Caco-2 (cell line): ENCODE measurements around the gene ITPRIP. TPM values are rescaled to one million over a fixed set of nuclear protein-coding genes. Genes with fewer than 3 reads are reported as not detected.
A peak's percentile ranks its signal among the peaks of the same experiment; 100 is the strongest.

ENCODE experiments used
- BruUV-seq: library from RNA; stranded (reverse); fragments of 400-500 nt; replicated peaks from 2 replicates; lab custom pipeline; 2021; lab: Mats Ljungman, UMichigan
- CTCF ChIA-PET: fragments of 300-600 bp; sonication (Branson Sonifier 250); formaldehyde crosslinking; loops from one replicate; lab custom pipeline; 2022; ENCODE audit warnings: antibody characterized with exemption; lab: Charles Lee
- POLR2A ChIA-PET: fragments of 300-600 bp; sonication (Branson Sonifier 250); formaldehyde crosslinking; loops from one replicate; lab custom pipeline; 2022; ENCODE audit warnings: antibody characterized with exemption; lab: Charles Lee
- DNase-seq, 2 experiments: peaks; one replicate each; pipeline versions ENCODE4 v3.0.0 to v3.0.0-alpha.2; 2020 to 2022
- H3K27me3 ChIP-seq: replicated peaks from 2 replicates; pipeline ENCODE4 v1.6.0; 2011; ENCODE audit warnings: low read length; ENCODE audit not compliant: control insufficient read depth, insufficient read depth
- H3K36me3 ChIP-seq: 2 replicates; pipeline ENCODE4 v1.5.1; 2011; ENCODE audit warnings: low read length; ENCODE audit not compliant: control insufficient read depth, insufficient read depth
- H3K4me1 ChIP-seq: fragments of 250-450 bp; sonication (Bioruptor Pico); 2 replicates; pipeline ENCODE4 v1.5.1; 2020; ENCODE audit warnings: mild to moderate bottlenecking
- H3K4me3 ChIP-seq: 2 replicates; pipeline ENCODE4 v1.5.1; 2011; ENCODE audit warnings: low read depth, mild to moderate bottlenecking, control low read depth, low read length
- H3K9me3 ChIP-seq: fragments of 250-450 bp; sonication (Bioruptor Pico); 2 replicates; pipeline ENCODE4 v1.5.1; 2020; ENCODE audit warnings: mild to moderate bottlenecking, moderate library complexity
- H3K27ac Mint-ChIP-seq: one replicate; pipeline ENCODE4 v1.8.0; 2022; ENCODE audit warnings: mixed read lengths; ENCODE audit not compliant: unreplicated experiment
- H3K27me3 Mint-ChIP-seq: one replicate; pipeline ENCODE4 v1.8.0; 2022; ENCODE audit warnings: mixed read lengths; ENCODE audit not compliant: insufficient read depth, unreplicated experiment
- H3K36me3 Mint-ChIP-seq: one replicate; pipeline ENCODE4 v1.8.0; 2022; ENCODE audit warnings: mild to moderate bottlenecking, mixed read lengths; ENCODE audit not compliant: insufficient read depth, unreplicated experiment
- H3K4me1 Mint-ChIP-seq: one replicate; pipeline ENCODE4 v1.8.0; 2022; ENCODE audit warnings: low read depth, mixed read lengths; ENCODE audit not compliant: unreplicated experiment
- H3K4me3 Mint-ChIP-seq: one replicate; pipeline ENCODE4 v1.8.0; 2022; ENCODE audit warnings: mild to moderate bottlenecking, moderate library complexity, mixed read lengths; ENCODE audit not compliant: unreplicated experiment
- H3K9me3 Mint-ChIP-seq: one replicate; pipeline ENCODE4 v1.8.0; 2022; ENCODE audit warnings: mixed read lengths; ENCODE audit not compliant: unreplicated experiment
- intact Hi-C: fragments of 100-400 bp; cut with micrococcal nuclease; formaldehyde crosslinking; loops from one replicate; pipeline ENCODE4 v1.10.0; 2022; ENCODE audit not compliant: unreplicated experiment
- total RNA-seq: library from RNA; stranded (reverse); gene quantifications from 2 replicates; pipeline ENCODE4 v1.2.3, GENCODE V29; 2022
- TF ChIP-seq, protein P1 (sequence below), 2 experiments: fragments of 200-600 bp in 1 of 2; IDR thresholded peaks; 1 replicate in 1 of 2; 2 replicates in 1 of 2; pipeline versions ENCODE4 v1.5.1 to v1.8.0; 2011 to 2022; ENCODE audit warnings: antibody characterized with exemption in 1 of 2, control low read depth in 1 of 2, inconsistent platforms in 1 of 2, low read depth in 1 of 2, low read length in 1 of 2, mild to moderate bottlenecking in 1 of 2, moderate library complexity in 1 of 2; ENCODE audit not compliant: insufficient read depth in 1 of 2, severe bottlenecking in 1 of 2, unreplicated experiment in 1 of 2

Gene ITPRIP
- total RNA-seq, 1 experiment from 2014 or later: 3.1 TPM

DNA sequence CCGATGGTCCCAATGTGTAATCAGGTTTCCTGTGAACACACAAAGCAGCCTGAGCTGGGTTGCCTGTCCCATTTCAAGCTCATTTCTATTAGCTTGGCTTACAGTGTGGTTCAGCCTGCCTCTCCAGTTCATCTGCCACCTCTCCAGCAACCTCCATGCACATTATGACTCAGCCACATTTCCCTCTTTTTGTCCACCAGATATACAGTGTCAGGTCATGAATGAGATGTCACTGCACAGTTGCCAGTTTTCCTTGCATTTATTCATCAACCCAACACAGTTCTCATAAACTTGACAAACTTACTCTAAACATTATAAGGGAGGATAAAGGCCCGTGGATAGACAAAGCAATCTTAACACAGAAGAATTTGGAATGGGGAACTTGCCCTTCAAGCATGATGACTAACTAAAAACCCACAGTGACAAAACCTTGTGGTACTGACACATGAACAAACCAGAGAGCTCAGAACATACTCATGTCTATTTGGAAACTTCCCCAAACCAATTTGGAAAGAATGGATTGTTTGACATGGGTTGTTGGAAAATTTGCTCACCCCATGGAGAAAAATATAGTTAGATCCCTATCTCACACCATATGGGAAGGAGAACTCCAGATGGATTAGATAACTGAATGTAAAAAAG lies 12.9 kb upstream of the ITPRIP start:
- ChIA-PET CTCF (interaction anchor here (0.8 to 2.9 kb wide), 2 partner anchors 45 to 69 kb away, joined by 3 to 9 read pairs; no protein-coding TSS in a partner anchor), POLR2A (no interaction called here)
- Histone ChIP-seq H3K27me3 (no peaks in the 10 kb centered on the region; the same call in 1 of the 2 replicates), H3K36me3 (no peaks in the 10 kb centered on the region), H3K9me3 (no peaks in the 10 kb centered on the region), H3K4me3 (no peak overlapping the region), H3K4me1 (peaks cover 7% of the 10 kb centered on the region; the same call in 1 of the 2 replicates)
- no peaks in the 10 kb centered on the region for H3K9me3 Mint-ChIP-seq
- no peak overlapping the region for H3K27ac Mint-ChIP-seq
- peaks cover 9% of the 10 kb centered on the region for H3K27me3 Mint-ChIP-seq
- no peak overlapping the region for H3K4me3 Mint-ChIP-seq
- BruUV-seq: no TSS peak
- TF ChIP-seq, protein P1, sequence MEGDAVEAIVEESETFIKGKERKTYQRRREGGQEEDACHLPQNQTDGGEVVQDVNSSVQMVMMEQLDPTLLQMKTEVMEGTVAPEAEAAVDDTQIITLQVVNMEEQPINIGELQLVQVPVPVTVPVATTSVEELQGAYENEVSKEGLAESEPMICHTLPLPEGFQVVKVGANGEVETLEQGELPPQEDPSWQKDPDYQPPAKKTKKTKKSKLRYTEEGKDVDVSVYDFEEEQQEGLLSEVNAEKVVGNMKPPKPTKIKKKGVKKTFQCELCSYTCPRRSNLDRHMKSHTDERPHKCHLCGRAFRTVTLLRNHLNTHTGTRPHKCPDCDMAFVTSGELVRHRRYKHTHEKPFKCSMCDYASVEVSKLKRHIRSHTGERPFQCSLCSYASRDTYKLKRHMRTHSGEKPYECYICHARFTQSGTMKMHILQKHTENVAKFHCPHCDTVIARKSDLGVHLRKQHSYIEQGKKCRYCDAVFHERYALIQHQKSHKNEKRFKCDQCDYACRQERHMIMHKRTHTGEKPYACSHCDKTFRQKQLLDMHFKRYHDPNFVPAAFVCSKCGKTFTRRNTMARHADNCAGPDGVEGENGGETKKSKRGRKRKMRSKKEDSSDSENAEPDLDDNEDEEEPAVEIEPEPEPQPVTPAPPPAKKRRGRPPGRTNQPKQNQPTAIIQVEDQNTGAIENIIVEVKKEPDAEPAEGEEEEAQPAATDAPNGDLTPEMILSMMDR (IDR thresholded peaks at IDR 0.05; ENCODE audit: insufficient read depth in 1 of 2, low read depth in 1 of 2, low read length in 1 of 2, severe bottlenecking in 1 of 2, unreplicated experiment in 1 of 2): no peak
- H3K4me1 Mint-ChIP-seq: no peaks in the 10 kb centered on the region
- no peak for DNase-seq
- no peaks in the 10 kb centered on the region for H3K36me3 Mint-ChIP-seq
- intact Hi-C loops: loop anchor here (2.0 to 5.0 kb wide), 2 partner anchors 304 to 462 kb away; no protein-coding TSS in a partner anchor

DNA sequence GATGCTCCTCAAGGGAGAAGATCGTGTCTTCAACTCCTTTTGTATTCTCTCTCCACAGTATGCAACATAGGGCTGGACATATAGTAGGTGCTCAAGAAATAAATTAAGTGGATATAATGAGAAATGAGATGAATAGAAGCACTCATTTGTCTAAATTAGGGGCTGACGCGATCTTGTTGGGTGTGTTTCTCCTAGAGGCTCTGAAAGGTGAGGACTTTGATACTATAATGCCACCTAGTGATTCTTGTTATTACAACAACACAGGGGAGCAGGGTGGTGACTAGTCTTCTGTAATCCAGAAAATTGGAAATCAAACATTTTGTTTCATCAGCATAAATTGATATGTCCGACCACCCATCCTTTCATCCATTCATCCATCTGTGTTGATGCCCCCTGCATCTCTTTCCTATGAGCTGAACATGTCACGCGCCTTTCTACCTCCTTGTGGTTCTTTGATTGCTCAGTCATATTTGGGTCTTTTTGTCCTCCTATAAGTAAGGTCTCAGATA lies 11.9 kb upstream of the ITPRIP start:
- no peak overlapping the region for H3K4me3 Mint-ChIP-seq
- intact Hi-C loops: loop anchor here (1.0 to 5.0 kb wide), 5 partner anchors 12 to 461 kb away; partner anchors contain the start of gene ITPRIP
- peaks cover 9% of the 10 kb centered on the region for H3K27me3 Mint-ChIP-seq
- no peak overlapping the region for H3K27ac Mint-ChIP-seq
- POLR2A ChIA-PET: no interaction called here
- no peaks in the 10 kb centered on the region for H3K4me1 Mint-ChIP-seq
- no peaks in the 10 kb centered on the region; the same call in 1 of the 2 replicates for H3K27me3 ChIP-seq
- H3K9me3 Mint-ChIP-seq: no peaks in the 10 kb centered on the region
- TF ChIP-seq, protein P1 (IDR thresholded peaks at IDR 0.05; ENCODE audit: insufficient read depth in 1 of 2, low read depth in 1 of 2, low read length in 1 of 2, severe bottlenecking in 1 of 2, unreplicated experiment in 1 of 2): peak; percentile 59 to 62
- no peak overlapping the region for H3K4me3 ChIP-seq
- no peaks in the 10 kb centered on the region for H3K36me3 Mint-ChIP-seq
- H3K9me3 ChIP-seq: no peaks in the 10 kb centered on the region
- DNase-seq: peak in 1 of 2 experiments; percentile 58
- CTCF ChIA-PET: interaction anchor here (1.0 to 2.9 kb wide), 4 partner anchors 12 to 44 kb away, joined by 3 to 9 read pairs (median 4); no protein-coding TSS in a partner anchor
- no peaks in the 10 kb centered on the region for H3K36me3 ChIP-seq
- H3K4me1 ChIP-seq: peaks cover 7% of the 10 kb centered on the region; the same call in 1 of the 2 replicates
- BruUV-seq: no TSS peak

DNA sequence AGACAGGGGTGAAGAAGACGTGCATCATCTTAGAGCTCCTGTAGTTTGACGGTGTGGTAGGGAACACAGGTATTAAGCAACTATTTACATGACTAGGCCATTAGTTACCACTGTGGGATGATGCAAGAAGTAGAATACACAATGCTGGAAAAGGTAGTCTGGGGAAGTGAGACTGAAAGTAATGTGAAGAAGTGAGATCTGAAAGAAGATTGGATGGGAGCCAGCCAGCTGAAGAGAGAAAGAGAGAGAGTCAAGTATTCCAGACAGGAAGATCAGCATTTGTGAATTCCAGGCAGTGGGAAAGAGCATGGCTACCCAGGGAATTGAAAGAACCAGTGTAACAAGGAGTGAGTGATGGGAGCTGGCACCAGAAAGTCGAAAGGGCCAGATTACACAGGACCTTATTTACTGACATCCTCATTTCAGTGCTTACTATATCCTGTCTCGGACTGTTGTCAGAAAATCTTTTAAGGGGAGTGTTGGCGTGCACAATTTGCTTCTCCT lies 11.4 kb upstream of the ITPRIP start:
- no peaks in the 10 kb centered on the region for H3K9me3 ChIP-seq
- BruUV-seq: no TSS peak
- intact Hi-C loops: loop anchor here (1.0 to 5.0 kb wide), 5 partner anchors 11 to 461 kb away; partner anchors contain the start of gene ITPRIP
- Mint-ChIP-seq H3K27ac (no peak overlapping the region), H3K4me1 (no peaks in the 10 kb centered on the region), H3K36me3 (no peaks in the 10 kb centered on the region), H3K4me3 (no peak overlapping the region), H3K27me3 (peaks cover 9% of the 10 kb centered on the region), H3K9me3 (no peaks in the 10 kb centered on the region)
- CTCF ChIA-PET: interaction anchor here (0.6 to 2.9 kb wide), 6 partner anchors 10 to 54 kb away, joined by 3 to 9 read pairs (median 3); no protein-coding TSS in a partner anchor
- TF ChIP-seq, protein P1 (IDR thresholded peaks at IDR 0.05; ENCODE audit: insufficient read depth in 1 of 2, low read depth in 1 of 2, low read length in 1 of 2, severe bottlenecking in 1 of 2, unreplicated experiment in 1 of 2): no peak
- H3K4me1 ChIP-seq: peaks cover 7% of the 10 kb centered on the region; the same call in 1 of the 2 replicates
- peak in 1 of 2 experiments; percentile 36 for DNase-seq
- POLR2A ChIA-PET: no interaction called here
- H3K4me3 ChIP-seq: no peak overlapping the region
- no peaks in the 10 kb centered on the region; the same call in 1 of the 2 replicates for H3K27me3 ChIP-seq
- H3K36me3 ChIP-seq: no peaks in the 10 kb centered on the region
